UCSD-AML1 (cell line): ENCODE results near the gene CLCC1.
"Not testable (repeated sequence)": the region's sequence is repeated elsewhere in the genome, so short reads cannot be mapped to it uniquely, and the experiment has no call there.

ENCODE experiments used
- DNase-seq: peaks from one replicate; lab custom pipeline; 2025; ENCODE audit not compliant: unreplicated experiment; lab: John Stamatoyannopoulos, UW

The CLCC1 gene

GRCh38 chr1:108963052-108963686, at the start of gene CLCC1:
Gene CLCC1, minus strand, starts transcription at chr1:108963484. Its CDS starts 13,047 bp downstream, at chr1:108950437.
- DNase-seq: peak; percentile 87

- DNase-seq: no peak
Measured at GRCh38 chr1:109011335-109011734, 48.1 kb upstream of the CLCC1 start.

GRCh38 chr1:108996622-108997021, 33.3 kb upstream of the CLCC1 start:
- not testable (repeated sequence) for DNase-seq

- DNase-seq: no peak
Measured at GRCh38 chr1:108983114-108983513, 19.8 kb upstream of the CLCC1 start.

DNA sequence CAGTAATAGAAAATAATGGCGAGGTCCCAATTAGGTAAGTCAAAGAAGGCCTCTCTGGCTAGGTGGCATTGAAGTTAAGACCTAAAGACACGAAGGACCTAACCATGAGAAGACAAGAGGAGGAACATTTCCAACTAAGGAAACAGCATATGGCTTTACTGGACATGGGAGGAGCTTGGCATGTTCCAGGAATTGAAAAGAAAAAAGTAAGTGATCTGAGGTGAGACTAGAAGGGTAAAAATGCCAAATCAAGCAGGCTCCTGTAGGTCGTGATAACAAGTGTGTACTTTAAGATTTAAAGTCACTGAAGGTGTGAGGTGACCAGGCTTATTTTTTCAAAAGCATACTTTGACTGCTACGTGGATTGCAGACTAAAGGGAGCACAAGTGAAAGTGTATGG, 13.4 kb upstream of the CLCC1 start:
- no peak for DNase-seq

- DNase-seq: no peak
Measured at GRCh38 chr1:108972951-108973350, 9.7 kb upstream of the CLCC1 start.

- no peak for DNase-seq
Measured at GRCh38 chr1:108969346-108969745, 6.1 kb upstream of the CLCC1 start.

GRCh38 chr1:108962681-108963051, 618 bp downstream of the CLCC1 start:
- DNase-seq: no peak

GRCh38 chr1:108961752-108962486, 1.4 kb downstream of the CLCC1 start:
- DNase-seq: no peak

DNA sequence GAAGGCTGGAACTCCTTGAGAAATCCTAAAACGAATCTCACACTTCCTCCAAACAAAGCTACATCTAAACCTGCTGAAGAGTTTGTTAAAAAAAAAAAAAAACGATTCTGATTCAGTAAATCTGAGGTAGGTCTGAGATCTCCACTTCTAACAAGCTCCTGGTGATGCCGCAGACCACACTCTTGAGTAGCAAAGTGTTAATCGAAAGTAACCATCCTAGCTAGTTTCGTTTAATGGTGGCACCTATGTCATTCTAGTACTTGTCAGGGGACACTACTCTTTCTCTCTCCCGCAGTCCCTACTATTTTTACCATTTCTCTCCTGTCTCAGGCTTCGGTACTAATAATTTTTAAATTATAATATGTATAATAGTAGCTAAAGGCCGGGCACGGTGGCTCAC, 2.1 kb downstream of the CLCC1 start:
- no peak for DNase-seq

DNA sequence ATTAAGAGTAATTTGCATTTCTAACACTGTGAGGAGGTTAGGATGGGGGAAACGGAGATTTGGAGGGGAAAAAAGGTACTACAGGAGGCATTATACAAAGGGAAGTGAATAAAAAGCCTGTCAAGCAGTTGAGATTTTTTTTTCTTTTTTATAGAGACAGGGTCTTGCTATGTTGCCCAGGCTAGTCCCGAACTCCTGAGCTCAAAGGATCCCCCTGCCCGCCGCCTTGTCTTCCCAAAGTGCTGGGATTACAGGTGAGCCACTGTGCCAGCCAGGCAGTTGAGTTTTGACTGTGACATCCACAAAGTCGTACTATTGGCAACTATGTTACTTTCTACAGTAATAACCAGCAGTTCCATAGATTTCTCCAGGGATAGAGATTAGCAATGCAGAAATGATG, 2.6 kb downstream of the CLCC1 start:
- DNase-seq: no peak

DNA sequence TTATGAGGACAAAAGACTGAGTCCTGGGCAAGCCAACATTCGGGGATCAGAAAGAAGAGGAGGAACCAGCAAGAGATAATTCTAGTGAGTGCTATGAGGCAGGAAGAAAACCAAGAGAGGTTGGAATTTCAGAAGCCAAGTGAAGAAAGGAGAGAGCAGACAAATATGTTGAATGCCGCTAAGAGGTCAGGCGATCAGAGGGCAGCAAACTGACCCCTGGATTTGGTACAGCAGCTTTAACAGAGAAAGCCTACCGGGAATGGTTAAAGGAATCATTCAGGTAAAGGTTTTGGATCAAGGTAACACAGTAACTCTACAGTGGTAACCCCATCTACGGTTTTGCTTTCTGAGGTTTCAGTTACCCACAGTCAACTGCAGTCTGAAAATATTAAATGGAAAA, 5.4 kb downstream of the CLCC1 start:
- no peak for DNase-seq

GRCh38 chr1:108955881-108956280, 7.4 kb downstream of the CLCC1 start:
- DNase-seq: no peak

GRCh38 chr1:108955111-108955510, 8.2 kb downstream of the CLCC1 start:
- DNase-seq: no peak

DNA sequence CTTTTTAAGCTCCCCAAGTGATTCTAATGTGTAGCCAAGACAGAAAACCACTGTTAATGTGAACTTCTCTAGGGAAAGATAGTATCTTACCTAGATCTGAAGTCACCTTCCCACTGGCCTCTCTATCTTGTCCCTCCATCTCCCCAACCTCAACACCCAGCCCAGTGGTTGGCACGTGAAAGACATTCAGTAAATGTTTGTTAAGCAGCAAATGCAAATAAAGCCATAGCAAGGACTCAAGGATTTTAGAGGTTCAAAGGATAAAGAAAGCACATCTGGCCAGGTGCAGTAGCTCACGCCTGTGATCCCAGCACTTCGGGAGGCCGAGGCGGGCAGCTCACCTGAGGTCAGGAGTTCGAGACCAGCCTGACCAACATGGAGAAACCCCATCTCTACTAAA, 9.8 kb downstream of the CLCC1 start:
- DNase-seq: no peak

DNA sequence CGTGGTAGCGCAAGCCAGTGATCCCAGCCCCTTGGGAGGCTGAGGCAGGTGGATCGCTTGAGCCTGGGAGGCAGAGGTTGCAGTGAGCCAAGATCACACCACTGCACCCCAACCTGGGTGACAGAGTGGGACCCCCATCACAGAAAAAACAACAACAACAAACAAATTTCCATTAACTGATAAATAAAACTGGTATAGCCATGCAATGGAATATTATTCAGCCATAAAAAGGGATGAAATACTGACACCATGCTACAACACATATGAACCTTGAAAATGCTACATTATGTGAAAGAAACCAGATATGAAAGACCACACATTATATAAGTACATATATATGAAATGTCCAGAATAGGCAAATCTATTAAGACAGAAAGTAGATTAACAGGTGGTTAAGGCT, 12.0 kb downstream of the CLCC1 start:
- no peak for DNase-seq

GRCh38 chr1:108949044-108949443, 14.2 kb downstream of the CLCC1 start:
- DNase-seq: no peak

DNA sequence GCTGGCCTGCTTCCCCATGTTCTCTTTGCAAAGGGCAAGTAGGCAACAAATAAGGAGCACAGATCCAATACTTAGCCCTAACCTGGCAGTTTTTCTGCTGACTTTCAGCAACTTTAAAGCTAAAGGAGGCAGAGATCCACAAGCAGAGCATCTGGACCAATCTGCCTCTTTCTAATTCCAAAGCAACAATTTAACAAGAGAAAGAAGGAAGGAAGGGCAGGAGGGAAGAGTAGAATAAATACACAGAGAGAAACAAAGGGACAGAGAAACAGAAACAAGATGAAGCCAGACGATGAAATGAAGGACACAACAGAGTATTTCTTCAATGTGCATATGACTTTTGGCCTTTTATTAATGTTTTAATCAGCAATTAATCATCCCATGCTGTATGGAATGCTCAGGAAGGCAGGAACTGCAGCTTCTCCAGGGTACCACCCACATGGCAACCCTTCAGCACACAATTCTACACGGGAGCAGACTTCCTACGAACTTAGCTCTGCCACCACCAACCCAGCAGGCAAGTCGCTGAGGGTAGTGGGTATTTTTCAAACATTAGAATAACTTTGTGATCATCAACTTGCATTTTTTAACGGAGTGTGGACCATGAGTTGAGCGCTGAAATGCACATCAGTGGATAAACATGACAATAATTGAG, 15.3 kb downstream of the CLCC1 start:
- DNase-seq: no peak

DNA sequence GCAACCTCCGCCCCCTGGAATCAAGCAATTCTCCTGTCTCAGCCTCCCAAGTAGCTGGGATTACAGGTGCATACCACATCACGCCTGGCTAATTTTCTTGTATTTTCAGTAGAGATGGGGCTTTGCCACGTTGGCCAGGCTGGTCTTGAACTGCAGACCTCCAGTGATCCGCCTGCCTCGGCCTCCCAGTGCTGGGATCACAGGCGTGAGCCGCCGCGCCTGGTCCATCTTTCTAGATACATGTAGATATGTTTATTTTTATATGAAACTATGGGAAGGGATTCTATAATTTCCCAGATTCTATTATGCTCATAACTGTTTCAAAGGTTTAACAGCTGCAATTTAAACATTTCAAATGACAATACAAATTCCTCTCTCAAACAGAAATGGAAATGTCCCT, 27.1 kb downstream of the CLCC1 start:
- no peak for DNase-seq

- no peak for DNase-seq
Measured at GRCh38 chr1:108933944-108934343, 29.3 kb downstream of the CLCC1 start.

GRCh38 chr1:108927565-108927964, 35.7 kb downstream of the CLCC1 start:
- DNase-seq: not testable (repeated sequence)

DNA sequence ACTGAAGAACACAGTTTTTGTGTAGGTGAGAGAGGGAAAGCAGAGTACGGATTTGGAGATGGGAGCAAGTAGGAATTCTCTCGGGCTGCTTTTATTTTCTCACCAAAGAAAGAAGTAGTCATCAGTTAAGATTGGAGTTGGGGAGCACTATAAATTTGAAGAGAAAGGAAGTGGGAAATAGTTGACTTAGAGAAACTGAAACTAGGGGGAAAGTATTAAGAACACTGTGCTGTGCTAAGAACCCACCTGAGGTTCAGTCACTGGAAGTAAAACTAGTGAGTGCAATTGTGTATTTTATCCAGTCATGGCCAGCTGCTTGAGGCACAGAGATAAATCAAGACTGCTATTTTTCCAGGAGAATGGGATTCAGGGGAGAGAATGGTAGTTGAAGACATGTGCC, 37.4 kb downstream of the CLCC1 start:
- no peak for DNase-seq
